ENCODE results near the gene FAM53B.

FAM53B gene

GRCh38 chr10:124601431-124602120 lies 142.6 kb downstream of the FAM53B start:
- DNase-seq (ENCODE audit: low read depth in 1 of 2, low spot score in 1 of 2), result no peak
- in situ Hi-C loops (cut with HindIII; ENCODE audit: low pct_unique_long_range_greater_than_20kb, low sequenced_read_pairs), result no loop called here
- no peak for TF ChIP-seq JUND (IDR thresholded peaks at IDR 0.05; ENCODE audit: low read depth)

- in situ Hi-C loops (cut with HindIII; ENCODE audit: low pct_unique_long_range_greater_than_20kb, low sequenced_read_pairs), result no loop called here
- no peak for DNase-seq (ENCODE audit: low read depth in 1 of 2, low spot score in 1 of 2)
- no peak for TF ChIP-seq JUND (IDR thresholded peaks at IDR 0.05; ENCODE audit: low read depth)
Observed at GRCh38 chr10:124601016-124601415, 143.2 kb downstream of the FAM53B start.

GRCh38 chr10:124600051-124600880 lies 143.9 kb downstream of the FAM53B start:
- no peak for TF ChIP-seq JUND (IDR thresholded peaks at IDR 0.05; ENCODE audit: low read depth)
- in situ Hi-C loops (cut with HindIII; ENCODE audit: low pct_unique_long_range_greater_than_20kb, low sequenced_read_pairs), result no loop called here
- DNase-seq (ENCODE audit: low read depth in 1 of 2, low spot score in 1 of 2), result no peak

- no peak for TF ChIP-seq JUND (IDR thresholded peaks at IDR 0.05; ENCODE audit: low read depth)
- in situ Hi-C loops (cut with HindIII; ENCODE audit: low pct_unique_long_range_greater_than_20kb, low sequenced_read_pairs), result no loop called here
- DNase-seq (ENCODE audit: low read depth in 1 of 2, low spot score in 1 of 2), result no peak
Observed at GRCh38 chr10:124599588-124600050, 144.6 kb downstream of the FAM53B start.

GRCh38 chr10:124598773-124599587 lies 145.2 kb downstream of the FAM53B start:
- no peak for TF ChIP-seq JUND (IDR thresholded peaks at IDR 0.05; ENCODE audit: low read depth)
- in situ Hi-C loops (cut with HindIII; ENCODE audit: low pct_unique_long_range_greater_than_20kb, low sequenced_read_pairs), result no loop called here
- no peak for DNase-seq (ENCODE audit: low read depth in 1 of 2, low spot score in 1 of 2)

GRCh38 chr10:124598196-124598595 lies 146.0 kb downstream of the FAM53B start:
- no peak for TF ChIP-seq JUND (IDR thresholded peaks at IDR 0.05; ENCODE audit: low read depth)
- no peak for DNase-seq (ENCODE audit: low read depth in 1 of 2, low spot score in 1 of 2)
- in situ Hi-C loops (cut with HindIII; ENCODE audit: low pct_unique_long_range_greater_than_20kb, low sequenced_read_pairs), result no loop called here

GRCh38 chr10:124597846-124598165 lies 146.4 kb downstream of the FAM53B start:
- in situ Hi-C loops (cut with HindIII; ENCODE audit: low pct_unique_long_range_greater_than_20kb, low sequenced_read_pairs), result no loop called here
- DNase-seq (ENCODE audit: low read depth in 1 of 2, low spot score in 1 of 2), result no peak
- no peak for TF ChIP-seq JUND (IDR thresholded peaks at IDR 0.05; ENCODE audit: low read depth)

- in situ Hi-C loops (cut with HindIII; ENCODE audit: low pct_unique_long_range_greater_than_20kb, low sequenced_read_pairs), result no loop called here
Observed at GRCh38 chr10:124596962-124597845, 147.0 kb downstream of the FAM53B start.

GRCh38 chr10:124596116-124596785 lies 147.9 kb downstream of the FAM53B start:
- in situ Hi-C loops (cut with HindIII; ENCODE audit: low pct_unique_long_range_greater_than_20kb, low sequenced_read_pairs), result no loop called here
- no peak for TF ChIP-seq JUND (IDR thresholded peaks at IDR 0.05; ENCODE audit: low read depth)
- DNase-seq (ENCODE audit: low read depth in 1 of 2, low spot score in 1 of 2), result no peak

More at GRCh38 chr10:124596962-124597845, 147.0 kb downstream of the FAM53B start:
- DNase-seq (ENCODE audit: low read depth in 1 of 2, low spot score in 1 of 2), result no peak
- no peak for TF ChIP-seq JUND (IDR thresholded peaks at IDR 0.05; ENCODE audit: low read depth)

GRCh38 chr10:124595143-124595883 lies 148.9 kb downstream of the FAM53B start:
- no peak for DNase-seq (ENCODE audit: low read depth in 1 of 2, low spot score in 1 of 2)
- in situ Hi-C loops (cut with HindIII; ENCODE audit: low pct_unique_long_range_greater_than_20kb, low sequenced_read_pairs), result no loop called here
- TF ChIP-seq JUND (IDR thresholded peaks at IDR 0.05; ENCODE audit: low read depth), result no peak

GRCh38 chr10:124594240-124594639 lies 149.9 kb downstream of the FAM53B start:
- in situ Hi-C loops (cut with HindIII; ENCODE audit: low pct_unique_long_range_greater_than_20kb, low sequenced_read_pairs), result no loop called here
- DNase-seq (ENCODE audit: low read depth in 1 of 2, low spot score in 1 of 2), result no peak
- no peak for TF ChIP-seq JUND (IDR thresholded peaks at IDR 0.05; ENCODE audit: low read depth)
